Ovary (tissue), 3 donors: ENCODE measurements around the gene LGALS8.

Source experiments
- CTCF ChIP-seq, 3 donors: fragments of 450-650 bp in 2 of 3; fragments of 200-600 bp in 1 of 3; IDR thresholded peaks; one replicate each; pipeline versions ENCODE4 v1.5.1 to v1.8.0; 2016 to 2022; ENCODE audit warnings: antibody characterized with exemption in 3 of 3, mild to moderate bottlenecking in 1 of 3
- EP300 ChIP-seq: sonication (generic); formaldehyde crosslinking; IDR thresholded peaks from one replicate; pipeline ENCODE4 v1.6.1; 2017; ENCODE audit warnings: antibody characterized with exemption
- POLR2A ChIP-seq: fragments of 450-650 bp; IDR thresholded peaks from one replicate; pipeline ENCODE4 v1.6.1; 2017; ENCODE audit warnings: antibody characterized with exemption, mild to moderate bottlenecking, moderate library complexity
- donor health status: DM: no; HTN: no; CAD: no.

GRCh38 chr1:236492378-236492777 lies 31.4 kb upstream of the LGALS8 start:
- TF ChIP-seq CTCF (IDR thresholded peaks at IDR 0.05): no peak
- no peak for TF ChIP-seq EP300
- TF ChIP-seq POLR2A: no peak
